Hepatocyte (in vitro differentiated cells): Measurements from ENCODE around the gene RTN4RL2. TPM values are rescaled to one million over a fixed set of nuclear protein-coding genes. Genes with fewer than 3 reads are reported as not detected.

Experiments used
- DNase-seq: peaks from one replicate; pipeline ENCODE4 v3.0.0-alpha.2; 2016; ENCODE audit warnings: low spot score
- H2AFZ ChIP-seq: fragments of 200-600 bp; sonication (generic); 2 replicates; pipeline ENCODE4 v1.6.0; 2016; ENCODE audit warnings: antibody characterized with exemption, mild to moderate bottlenecking
- H3K27ac ChIP-seq: fragments of 200-600 bp; sonication (generic); 2 replicates; pipeline ENCODE4 v1.5.1; 2016; ENCODE audit warnings: mild to moderate bottlenecking
- H3K27me3 ChIP-seq: fragments of 200-600 bp; sonication (generic); 2 replicates; pipeline ENCODE4 v1.6.1; 2016
- H3K36me3 ChIP-seq: fragments of 200-600 bp; sonication (generic); replicated peaks from 2 replicates; pipeline ENCODE4 v1.5.1; 2016; ENCODE audit warnings: low read depth; ENCODE audit not compliant: insufficient read depth
- H3K4me1 ChIP-seq: fragments of 200-600 bp; sonication (generic); 2 replicates; pipeline ENCODE4 v1.5.1; 2016; ENCODE audit warnings: mild to moderate bottlenecking, moderate library complexity; ENCODE audit not compliant: insufficient read depth
- H3K4me2 ChIP-seq: fragments of 200-600 bp; sonication (generic); 2 replicates; pipeline ENCODE4 v1.6.0; 2016
- H3K4me3 ChIP-seq: fragments of 200-600 bp; sonication (generic); 2 replicates; pipeline ENCODE4 v1.5.1; 2016; ENCODE audit warnings: mild to moderate bottlenecking
- H3K79me2 ChIP-seq: fragments of 200-600 bp; sonication (generic); 2 replicates; pipeline ENCODE4 v1.6.0; 2017; ENCODE audit warnings: mild to moderate bottlenecking
- H3K9me2 ChIP-seq: fragments of 200-600 bp; sonication (generic); replicated peaks from 2 replicates; pipeline ENCODE4 v1.6.0; 2017; ENCODE audit warnings: mild to moderate bottlenecking; ENCODE audit not compliant: insufficient read depth
- H3K9me3 ChIP-seq: fragments of 200-600 bp; sonication (generic); 2 replicates; pipeline ENCODE4 v1.5.1; 2016; ENCODE audit warnings: low read depth, mild to moderate bottlenecking
- H4K20me1 ChIP-seq: fragments of 200-600 bp; sonication (generic); 2 replicates; pipeline ENCODE4 v1.6.0; 2016; ENCODE audit warnings: mild to moderate bottlenecking; ENCODE audit not compliant: insufficient read depth, poor library complexity, severe bottlenecking
- CTCF ChIP-seq: fragments of 200-600 bp; sonication (generic); IDR thresholded peaks from 2 replicates; pipeline ENCODE4 v1.5.1; 2016; ENCODE audit warnings: antibody characterized with exemption, mild to moderate bottlenecking; ENCODE audit not compliant: poor library complexity
- EZH2 ChIP-seq: fragments of 200-600 bp; sonication (generic); IDR thresholded peaks from 2 replicates; pipeline ENCODE4 v1.6.1; 2016; ENCODE audit warnings: antibody characterized with exemption, mild to moderate bottlenecking, borderline replicate concordance
- EZH2phosphoT487 ChIP-seq: fragments of 200-600 bp; sonication (generic); IDR thresholded peaks from one replicate; pipeline ENCODE4 v1.6.1; 2018; ENCODE audit warnings: antibody characterized with exemption, mild to moderate bottlenecking, low read depth, moderate library complexity; ENCODE audit not compliant: unreplicated experiment, severe bottlenecking
- WGBS: methylation state at CpG from one replicate; pipeline ENCODE4 v1.1.6; 2016; ENCODE audit warnings: low lambda C conversion rate; ENCODE audit errors: missing lambda C conversion rate; 5-methylcytosine and 5-hydroxymethylcytosine counted together
- polyA plus RNA-seq: library from polyadenylated mRNA; unstranded; fragments of >200 nt; fragmentation: Nextera tagmentation; extraction: Ambion mirVana; gene quantifications from 2 replicates; pipeline ENCODE4 v1.2.1, GENCODE V29; 2016
- total RNA-seq: library from RNA; depleted of rRNA; stranded (reverse); fragments of >200 nt; gene quantifications from 2 replicates; pipeline ENCODE4 v1.2.3, GENCODE V29; 2014

Gene RTN4RL2
- total and polyA plus RNA-seq, 2 experiments from 2014 or later = 2.4 to 10.6 TPM

GRCh38 chr11:57480409-57481137, 20.2 kb downstream of the RTN4RL2 start:
- Histone ChIP-seq H3K27me3 (peaks cover 70% of the 10 kb centered on the region), H3K9me3 (no peaks in the 10 kb centered on the region), H3K79me2 (no peaks in the 10 kb centered on the region), H3K27ac (no peak overlapping the region), H3K4me3 (no peak overlapping the region), H4K20me1 (no peaks in the 10 kb centered on the region), H3K4me1 (peaks cover 20% of the 10 kb centered on the region), H2AFZ (no peak overlapping the region), H3K4me2 (no peak overlapping the region), H3K9me2 (no peaks in the 10 kb centered on the region), H3K36me3 (no peaks in the 10 kb centered on the region)
- DNase-seq = peak; percentile 78
- WGBS = 20% methylated on average over 9 of the region's 9 CpGs
- TF ChIP-seq EZH2 (no peak), CTCF (peak; percentile 59)

- Histone ChIP-seq H3K9me3 (no peaks in the 10 kb centered on the region), H3K4me1 (peaks cover 14% of the 10 kb centered on the region), H4K20me1 (no peaks in the 10 kb centered on the region), H3K4me3 (no peak overlapping the region), H3K4me2 (no peak overlapping the region), H3K27me3 (peaks cover 62% of the 10 kb centered on the region), H3K27ac (no peak overlapping the region), H3K9me2 (no peaks in the 10 kb centered on the region), H3K79me2 (no peaks in the 10 kb centered on the region), H3K36me3 (no peaks in the 10 kb centered on the region), H2AFZ (no peak overlapping the region)
- TF ChIP-seq EZH2phosphoT487 (no peak), EZH2 (no peak), CTCF (no peak)
- no peak for DNase-seq
- 41% methylated on average over 2 of the region's 2 CpGs for WGBS
Measured at GRCh38 chr11:57481315-57481714, 21.0 kb downstream of the RTN4RL2 start.

GRCh38 chr11:57481915-57482781, 21.8 kb downstream of the RTN4RL2 start:
- no peaks in the 10 kb centered on the region for H4K20me1 ChIP-seq
- peak overlapping the region; percentile 52 for H3K4me3 ChIP-seq
- TF ChIP-seq EZH2 (peak; percentile 16), EZH2phosphoT487 (no peak)
- H2AFZ ChIP-seq = no peak overlapping the region
- peaks cover 54% of the 10 kb centered on the region for H3K27me3 ChIP-seq
- no peaks in the 10 kb centered on the region for H3K79me2 ChIP-seq
- H3K4me1 ChIP-seq = peaks cover 10% of the 10 kb centered on the region
- 17% methylated on average over 23 of the region's 44 CpGs for WGBS
- no peaks in the 10 kb centered on the region for H3K9me2 ChIP-seq
- H3K36me3 ChIP-seq = no peaks in the 10 kb centered on the region
- no peak for DNase-seq
- no peak overlapping the region for H3K27ac ChIP-seq
- no peaks in the 10 kb centered on the region for H3K9me3 ChIP-seq
- H3K4me2 ChIP-seq = peak overlapping the region; percentile 99
